Endodermal cell (in vitro differentiated cells): Measurements from ENCODE around the gene FILIP1L. TPM values are rescaled to one million over a fixed set of nuclear protein-coding genes. Genes with fewer than 3 reads are reported as not detected.

Experiments
- DNase-seq: peaks from one replicate; pipeline ENCODE4 v3.0.0-alpha.2; 2017
- H3K27ac ChIP-seq: 2 replicates; pipeline ENCODE4 v1.5.1; 2013; ENCODE audit warnings: mild to moderate bottlenecking, low read depth, low read length, moderate library complexity
- H3K27me3 ChIP-seq: 2 replicates; pipeline ENCODE4 v1.6.1; 2013; ENCODE audit warnings: mild to moderate bottlenecking, low read length, moderate library complexity; ENCODE audit not compliant: insufficient read depth, control insufficient read depth, poor library complexity, severe bottlenecking
- H3K36me3 ChIP-seq: 2 replicates; pipeline ENCODE4 v1.7.0; 2013; ENCODE audit warnings: mild to moderate bottlenecking, low read length, moderate library complexity; ENCODE audit not compliant: control insufficient read depth, insufficient read depth
- H3K4me1 ChIP-seq: one replicate; pipeline ENCODE4 v1.7.0; 2013; ENCODE audit warnings: low read length; ENCODE audit not compliant: control insufficient read depth, insufficient read depth
- H3K4me3 ChIP-seq: 2 replicates; pipeline ENCODE4 v1.5.1; 2013; ENCODE audit warnings: mild to moderate bottlenecking, low read length, moderate library complexity
- H3K9ac ChIP-seq: 2 replicates; pipeline ENCODE4 v1.6.1; 2013; ENCODE audit warnings: mild to moderate bottlenecking, low read length, moderate library complexity; ENCODE audit not compliant: poor library complexity, severe bottlenecking; ENCODE audit errors: extremely low read depth
- H3K9me3 ChIP-seq: 2 replicates; pipeline ENCODE4 v1.6.1; 2013; ENCODE audit warnings: mild to moderate bottlenecking, low read length, moderate library complexity; ENCODE audit not compliant: control insufficient read depth
- H3K27ac Mint-ChIP-seq: 2 replicates; pipeline ENCODE4 v1.8.0; 2020; ENCODE audit warnings: mixed read lengths
- H3K27me3 Mint-ChIP-seq: 2 replicates; pipeline ENCODE4 v1.8.0; 2021; ENCODE audit warnings: mild to moderate bottlenecking, mixed read lengths; ENCODE audit not compliant: insufficient read depth
- H3K36me3 Mint-ChIP-seq: 2 replicates; pipeline ENCODE4 v1.8.0; 2020; ENCODE audit warnings: low read depth, mixed read lengths
- H3K4me1 Mint-ChIP-seq: 2 replicates; pipeline ENCODE4 v1.8.0; 2020; ENCODE audit warnings: mixed read lengths
- H3K4me3 Mint-ChIP-seq: 2 replicates; pipeline ENCODE4 v1.8.0; 2020; ENCODE audit warnings: mild to moderate bottlenecking, moderate library complexity, mixed read lengths
- H3K9me3 Mint-ChIP-seq: 2 replicates; pipeline ENCODE4 v1.8.0; 2020; ENCODE audit warnings: mild to moderate bottlenecking, mixed read lengths
- CTCF ChIP-seq: fragments of 200-600 bp; sonication (generic); conservative IDR thresholded peaks from 2 replicates; pipeline ENCODE4 v1.5.0; 2021; ENCODE audit warnings: antibody characterized with exemption, mild to moderate bottlenecking
- WGBS, 2 experiments: methylation state at CpG; one replicate each; pipeline versions ENCODE4 v1.1.5 to v1.1.7; 2013; ENCODE audit warnings: missing lambda C conversion rate in 2 of 2, mixed read lengths in 1 of 2; ENCODE audit not compliant: insufficient coverage in 1 of 2, insufficient read length in 1 of 2; 5-methylcytosine and 5-hydroxymethylcytosine counted together
- total RNA-seq, 2 donors: library from RNA; stranded (reverse); fragmentation: NEBNext Ultra II Directional in 1 of 2; extraction: Animal tissue kit (Norgen Biotek cat#: 25700) in 1 of 2; gene quantifications; 2 replicates in 1 of 2; 3 replicates in 1 of 2; pipeline ENCODE4 v1.2.1, GENCODE V29; 2021

Gene FILIP1L
- total RNA-seq, 2 donors from 2014 or later = 0.84 to 2.5 TPM

- Histone ChIP-seq H3K27ac (no peak overlapping the region), H3K9me3 (no peaks in the 10 kb centered on the region), H3K9ac (no peak overlapping the region), H3K4me3 (no peak overlapping the region), H3K27me3 (no peaks in the 10 kb centered on the region), H3K4me1 (no peaks in the 10 kb centered on the region), H3K36me3 (no peaks in the 10 kb centered on the region)
- no peak overlapping the region for H3K4me3 Mint-ChIP-seq
- no peak for TF ChIP-seq CTCF
- no peak for DNase-seq
- H3K36me3 Mint-ChIP-seq = no peaks in the 10 kb centered on the region
- no peaks in the 10 kb centered on the region for H3K27me3 Mint-ChIP-seq
- peaks cover 2% of the 10 kb centered on the region for H3K9me3 Mint-ChIP-seq
- no peak overlapping the region for H3K27ac Mint-ChIP-seq
- WGBS, 2 experiments = 92 to 100% methylated on average over 3 to 8 of the region's 8 CpGs
- peaks cover 20% of the 10 kb centered on the region for H3K4me1 Mint-ChIP-seq
Observed at GRCh38 chr3:100001526-100002270, 112.6 kb downstream of the FILIP1L start.

GRCh38 chr3:100001083-100001482 is 113.2 kb downstream of the FILIP1L start:
- no peak for DNase-seq
- Mint-ChIP-seq H3K27ac (no peak overlapping the region), H3K4me1 (peaks cover 14% of the 10 kb centered on the region), H3K36me3 (peaks cover 4% of the 10 kb centered on the region), H3K27me3 (no peaks in the 10 kb centered on the region), H3K4me3 (no peak overlapping the region), H3K9me3 (peaks cover 7% of the 10 kb centered on the region)
- no peaks in the 10 kb centered on the region for H3K27me3 ChIP-seq
- H3K9ac ChIP-seq = no peak overlapping the region
- H3K9me3 ChIP-seq = no peaks in the 10 kb centered on the region
- no peak overlapping the region for H3K27ac ChIP-seq
- TF ChIP-seq CTCF = no peak
- no peaks in the 10 kb centered on the region for H3K4me1 ChIP-seq
- no peaks in the 10 kb centered on the region for H3K36me3 ChIP-seq
- H3K4me3 ChIP-seq = no peak overlapping the region
- WGBS, 2 experiments = 90% methylated on average over 3 of the region's 3 CpGs; no CpG with 5 or more reads in 1 of the 2 experiments

GRCh38 chr3:99999536-99999935 is 114.8 kb downstream of the FILIP1L start:
- no peaks in the 10 kb centered on the region for H3K9me3 ChIP-seq
- peaks cover 23% of the 10 kb centered on the region for H3K9me3 Mint-ChIP-seq
- no peak overlapping the region for H3K27ac ChIP-seq
- no peak for DNase-seq
- no peaks in the 10 kb centered on the region for H3K27me3 Mint-ChIP-seq
- H3K4me1 Mint-ChIP-seq = peaks cover 5% of the 10 kb centered on the region
- peaks cover 11% of the 10 kb centered on the region for H3K36me3 Mint-ChIP-seq
- H3K9ac ChIP-seq = no peak overlapping the region
- H3K4me3 Mint-ChIP-seq = no peak overlapping the region
- no peak overlapping the region for H3K27ac Mint-ChIP-seq
- no peaks in the 10 kb centered on the region for H3K27me3 ChIP-seq
- no peak overlapping the region for H3K4me3 ChIP-seq
- H3K36me3 ChIP-seq = no peaks in the 10 kb centered on the region
- 95 to 96% methylated on average over 2 of the region's 2 CpGs for WGBS, 2 experiments
- TF ChIP-seq CTCF = no peak
- H3K4me1 ChIP-seq = no peaks in the 10 kb centered on the region
